22Rv1 (cell line): ENCODE measurements around the gene SCGB3A2.

Source experiments
- ZFX ChIP-seq: fragments of 450-650 bp; IDR thresholded peaks from 2 replicates; pipeline ENCODE4 v1.6.1; 2017; ENCODE audit warnings: antibody characterized with exemption, borderline replicate concordance
- TF ChIP-seq, protein P1 (sequence below): fragments of 450-650 bp; IDR thresholded peaks from 2 replicates; pipeline ENCODE4 v1.5.1; 2017; ENCODE audit warnings: mild to moderate bottlenecking

DNA sequence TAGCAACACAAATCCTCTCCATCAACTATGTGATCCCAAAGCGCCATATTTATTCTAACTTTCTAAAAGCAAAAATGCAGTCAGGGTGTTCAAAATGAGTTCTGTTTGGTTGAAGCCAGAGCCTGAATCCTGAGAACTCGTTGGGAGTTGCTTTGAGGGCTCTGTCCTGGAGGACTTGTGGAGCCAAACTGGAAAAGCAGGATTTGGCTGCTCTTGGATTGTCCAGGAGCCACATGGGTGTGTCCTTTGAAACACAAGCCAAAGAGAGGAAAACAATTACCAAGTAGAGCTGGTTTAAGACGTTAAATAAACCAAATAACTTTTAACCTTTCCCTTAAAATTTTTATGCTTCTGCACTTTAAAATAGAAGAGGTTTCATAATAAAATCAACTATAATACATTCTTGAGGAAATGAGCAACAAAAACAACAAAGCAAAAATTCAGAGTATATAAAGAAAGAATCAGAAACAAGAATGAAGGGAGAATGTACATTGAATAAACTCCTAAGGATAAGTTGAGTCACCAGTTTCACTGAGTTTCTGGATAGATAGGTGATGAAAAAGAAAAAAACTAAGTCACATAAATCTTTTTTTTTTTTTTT, 14.3 kb downstream of the SCGB3A2 start:
- TF ChIP-seq, protein P1, sequence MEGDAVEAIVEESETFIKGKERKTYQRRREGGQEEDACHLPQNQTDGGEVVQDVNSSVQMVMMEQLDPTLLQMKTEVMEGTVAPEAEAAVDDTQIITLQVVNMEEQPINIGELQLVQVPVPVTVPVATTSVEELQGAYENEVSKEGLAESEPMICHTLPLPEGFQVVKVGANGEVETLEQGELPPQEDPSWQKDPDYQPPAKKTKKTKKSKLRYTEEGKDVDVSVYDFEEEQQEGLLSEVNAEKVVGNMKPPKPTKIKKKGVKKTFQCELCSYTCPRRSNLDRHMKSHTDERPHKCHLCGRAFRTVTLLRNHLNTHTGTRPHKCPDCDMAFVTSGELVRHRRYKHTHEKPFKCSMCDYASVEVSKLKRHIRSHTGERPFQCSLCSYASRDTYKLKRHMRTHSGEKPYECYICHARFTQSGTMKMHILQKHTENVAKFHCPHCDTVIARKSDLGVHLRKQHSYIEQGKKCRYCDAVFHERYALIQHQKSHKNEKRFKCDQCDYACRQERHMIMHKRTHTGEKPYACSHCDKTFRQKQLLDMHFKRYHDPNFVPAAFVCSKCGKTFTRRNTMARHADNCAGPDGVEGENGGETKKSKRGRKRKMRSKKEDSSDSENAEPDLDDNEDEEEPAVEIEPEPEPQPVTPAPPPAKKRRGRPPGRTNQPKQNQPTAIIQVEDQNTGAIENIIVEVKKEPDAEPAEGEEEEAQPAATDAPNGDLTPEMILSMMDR = no peak
- TF ChIP-seq ZFX = no peak
